ENCODE measurements around the gene KPNA2. TPM values are rescaled to one million over a fixed set of nuclear protein-coding genes. Genes with fewer than 3 reads are reported as not detected.
A peak's percentile ranks its signal among the peaks of the same experiment; 100 is the strongest.

Gene KPNA2
- total and polyA plus RNA-seq, 9 of the 15 experiments (the other 6 are each of a cell fraction or from before 2014, with no cell fraction given), result 132 to 984 (median 241) TPM

DNA sequence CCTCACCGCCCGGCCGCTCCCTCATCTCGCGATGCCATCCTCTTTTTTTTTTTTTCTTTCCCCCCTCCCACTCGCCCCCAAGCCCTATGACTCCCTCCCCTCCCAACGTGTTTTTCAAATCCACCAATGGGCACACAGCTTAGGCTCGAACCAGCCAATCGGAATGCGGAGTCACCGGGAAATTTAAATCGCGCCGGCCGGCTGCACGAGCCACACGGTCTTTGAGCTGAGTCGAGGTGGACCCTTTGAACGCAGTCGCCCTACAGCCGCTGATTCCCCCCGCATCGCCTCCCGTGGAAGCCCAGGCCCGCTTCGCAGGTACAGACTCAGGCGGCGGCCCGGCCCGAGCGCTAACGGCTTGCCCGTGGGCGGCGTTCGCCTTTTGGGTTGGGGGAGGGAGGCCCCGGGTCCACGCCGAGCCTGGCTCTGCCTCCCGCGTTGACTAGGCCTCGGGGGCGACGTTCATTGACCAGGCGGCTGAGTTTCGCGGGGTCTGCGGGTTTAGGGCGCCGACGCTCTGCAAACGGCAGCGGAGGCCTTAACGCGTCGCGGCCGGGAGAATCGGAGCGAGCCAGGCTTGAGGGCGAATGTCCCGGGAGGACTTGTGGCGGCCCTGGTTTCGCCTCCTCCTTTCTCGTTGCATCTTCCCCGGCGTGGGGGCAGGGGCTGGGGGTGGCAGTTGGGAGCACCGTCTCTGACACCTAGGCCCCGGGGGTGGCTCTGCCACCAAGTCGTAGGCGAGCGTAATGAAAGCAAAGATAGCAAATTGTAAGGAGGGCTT lies at the start of gene KPNA2 (continued):
- TF ChIP-seq ZNF512 (tag; IDR thresholded peaks at IDR 0.05) (no peak), SIRT6 (IDR thresholded peaks at IDR 0.05; ENCODE audit: low read depth, low read length) (no peak), FOXP1 (CRISPR knock-in tag; IDR thresholded peaks at IDR 0.05) (peak; percentile 91), ATF1 (CRISPR knock-in tag; IDR thresholded peaks at IDR 0.05) (0 out of 2 replicates have a peak, but pooled peaks have one; percentile 15), ATF1 (tag; IDR thresholded peaks at IDR 0.05) (0 out of 2 replicates have a peak, but pooled peaks have one; percentile 94), FIP1L1 (IDR thresholded peaks at IDR 0.05; ENCODE audit: low read depth, low read length, poor library complexity, severe bottlenecking) (peak; percentile 99), HMBOX1 (IDR thresholded peaks at IDR 0.05) (no peak), ARHGAP35 (IDR thresholded peaks at IDR 0.05; ENCODE audit: partially characterized antibody) (peak; percentile 77), NFYB (IDR thresholded peaks at IDR 0.05; ENCODE audit: extremely low read depth, insufficient read length) (peak; percentile 92), CREM (IDR thresholded peaks at IDR 0.05; ENCODE audit: low read depth) (peak; percentile 52; the same call in 1 of the 2 replicates), HEY1 (CRISPR knock-in tag; IDR thresholded peaks at IDR 0.05; ENCODE audit: borderline replicate concordance) (no peak), SMAD2 (IDR thresholded peaks at IDR 0.05; ENCODE audit: low read depth, low read length) (no peak), ZNF431 (CRISPR knock-in tag; IDR thresholded peaks at IDR 0.05) (peak; percentile 75), ZNF717 (CRISPR knock-in tag; IDR thresholded peaks at IDR 0.05) (0 out of 2 replicates have a peak, but pooled peaks have one; percentile 77), KDM4B (IDR thresholded peaks at IDR 0.05; ENCODE audit: borderline replicate concordance in 2 of 2, low read depth in 1 of 2) (no peak; a peak in 1 of 4 replicates), STAG1 (CRISPR knock-in tag; IDR thresholded peaks at IDR 0.05; ENCODE audit: borderline replicate concordance) (no peak), CHCHD3 (CRISPR knock-in tag; IDR thresholded peaks at IDR 0.05) (no peak), JUNB (CRISPR knock-in tag; conservative IDR thresholded peaks at IDR 0.05) (no peak), RBM39 (optimal IDR thresholded peaks at IDR 0.05; ENCODE audit: low read depth, low read length) (peak; percentile 88), FOXA3 (CRISPR knock-in tag; conservative IDR thresholded peaks at IDR 0.05 in 1 of 2, IDR thresholded peaks at IDR 0.05 in 1 of 2) (peak in 1 of 2 experiments; percentile 73; a peak in 1 of 4 replicates), CAMTA2 (CRISPR knock-in tag; conservative IDR thresholded peaks at IDR 0.05) (no peak), ZNF436 (CRISPR knock-in tag; IDR thresholded peaks at IDR 0.05) (no peak), LEF1 (IDR thresholded peaks at IDR 0.05) (peak; percentile 49; the same call in 1 of the 2 replicates), NFRKB (IDR thresholded peaks at IDR 0.05; ENCODE audit: low read depth) (peak; percentile 88; the same call in 1 of the 2 replicates)
- TF ChIP-seq, protein P1, sequence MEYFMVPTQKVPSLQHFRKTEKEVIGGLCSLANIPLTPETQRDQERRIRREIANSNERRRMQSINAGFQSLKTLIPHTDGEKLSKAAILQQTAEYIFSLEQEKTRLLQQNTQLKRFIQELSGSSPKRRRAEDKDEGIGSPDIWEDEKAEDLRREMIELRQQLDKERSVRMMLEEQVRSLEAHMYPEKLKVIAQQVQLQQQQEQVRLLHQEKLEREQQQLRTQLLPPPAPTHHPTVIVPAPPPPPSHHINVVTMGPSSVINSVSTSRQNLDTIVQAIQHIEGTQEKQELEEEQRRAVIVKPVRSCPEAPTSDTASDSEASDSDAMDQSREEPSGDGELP (CRISPR knock-in tag; IDR thresholded peaks at IDR 0.05; ENCODE audit: borderline replicate concordance), result peak; percentile 77

Measured in K562 (cell line).